HG03064 (cell line): ENCODE data around the gene FAF2.
"Not testable (repeated sequence)": the region's sequence is repeated elsewhere in the genome, so short reads cannot be mapped to it uniquely, and the experiment has no call there.

Experiments
- ATAC-seq: cut with Tn5 transposase; IDR thresholded peaks from one replicate; pipeline ENCODE4 v1.9.1; 2021; ENCODE audit warnings: low read depth; ENCODE audit not compliant: unreplicated experiment

The FAF2 gene

GRCh38 chr5:176415952-176416924 is 31.9 kb upstream of the FAF2 start, which contains the start of gene CLTB:
CLTB (minus strand) TSS chr5:176416539; CDS start chr5:176416363, 176 bp downstream.
- peak; percentile 97 for ATAC-seq

DNA sequence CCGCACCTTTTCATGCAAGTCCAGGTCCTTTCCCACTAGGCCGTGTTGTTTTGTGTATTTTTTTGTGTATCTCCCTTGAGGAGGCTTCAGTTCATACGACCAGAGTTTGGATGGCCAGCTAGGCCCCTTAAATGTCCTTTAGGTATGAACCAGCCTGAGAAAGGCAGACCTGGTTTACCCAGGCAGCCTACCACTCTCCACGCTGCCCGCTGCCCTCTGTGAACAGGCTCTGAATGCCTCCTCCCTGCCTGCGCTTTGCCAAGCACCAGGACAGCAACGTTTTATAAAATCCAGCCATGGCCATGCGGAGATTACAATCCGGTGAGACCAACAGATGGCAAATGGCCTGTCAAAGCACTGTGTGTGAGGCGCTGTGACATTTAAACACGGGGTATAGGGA is 31.2 kb upstream of the FAF2 start:
- ATAC-seq, result no peak

DNA sequence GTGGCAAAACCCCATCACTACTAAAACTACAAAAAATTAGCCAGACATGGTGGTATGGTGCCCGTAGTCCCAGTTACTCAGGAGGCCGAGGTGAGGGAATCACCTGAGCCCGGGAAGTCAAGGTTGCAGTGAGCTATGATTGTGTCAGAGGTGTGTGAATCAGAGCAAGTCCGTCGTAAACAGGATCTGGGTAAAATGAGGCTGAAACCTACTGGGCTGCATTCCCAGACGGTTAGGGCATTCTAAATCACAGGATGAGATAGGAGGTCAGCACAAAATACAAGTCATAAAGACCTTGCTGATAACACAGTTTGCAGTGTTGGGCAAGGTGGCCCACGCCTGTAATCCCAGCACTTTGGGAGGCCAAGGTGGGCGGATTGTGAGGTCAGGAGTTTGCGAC is 29.9 kb upstream of the FAF2 start:
- ATAC-seq, result no peak

DNA sequence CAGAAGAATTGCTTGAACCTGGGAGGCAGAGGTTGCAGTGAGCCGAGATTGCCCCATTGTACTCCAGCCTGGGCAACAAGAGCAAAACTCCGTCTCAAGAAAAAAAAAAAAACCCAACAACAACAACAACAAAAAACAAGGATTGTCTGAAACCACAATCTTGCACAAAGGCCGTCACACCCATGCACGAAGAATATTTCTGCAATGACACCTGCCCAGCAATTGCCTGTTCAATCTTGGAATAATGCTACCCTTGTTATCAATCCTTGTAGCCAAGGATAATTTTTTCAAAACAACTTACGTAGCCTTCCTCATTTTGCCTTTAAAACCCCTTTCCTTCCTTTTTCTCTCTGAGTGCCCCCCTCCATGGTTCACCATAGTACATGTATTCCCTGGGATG is 28.1 kb upstream of the FAF2 start:
- ATAC-seq, result no peak

- ATAC-seq, result no peak
Observed at GRCh38 chr5:176420972-176421544, 27.1 kb upstream of the FAF2 start.

GRCh38 chr5:176424181-176424580 is 24.0 kb upstream of the FAF2 start:
- no peak for ATAC-seq

DNA sequence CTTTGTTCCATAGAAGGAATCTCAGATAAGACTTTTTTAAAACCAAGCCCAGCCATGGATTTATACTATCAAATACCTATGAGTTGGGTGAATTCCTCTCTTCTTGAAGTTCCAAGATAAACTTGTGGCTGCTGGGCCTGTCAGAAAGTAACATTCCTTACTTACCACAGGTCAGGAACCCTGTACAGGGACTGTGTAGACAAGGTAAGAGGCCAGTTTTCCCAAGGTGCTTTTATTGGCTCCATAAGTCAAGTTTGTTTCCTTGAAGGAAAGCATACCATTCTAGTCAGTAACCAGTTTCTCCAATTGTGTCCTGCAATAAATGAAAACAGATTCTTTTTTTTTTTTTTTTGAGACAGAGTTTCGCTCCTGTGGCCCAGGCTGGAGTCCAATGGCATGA is 23.0 kb upstream of the FAF2 start:
- no peak for ATAC-seq

GRCh38 chr5:176425791-176426190 is 22.4 kb upstream of the FAF2 start:
- ATAC-seq, result no peak

- ATAC-seq, result no peak
Observed at GRCh38 chr5:176426876-176427275, 21.3 kb upstream of the FAF2 start.

DNA sequence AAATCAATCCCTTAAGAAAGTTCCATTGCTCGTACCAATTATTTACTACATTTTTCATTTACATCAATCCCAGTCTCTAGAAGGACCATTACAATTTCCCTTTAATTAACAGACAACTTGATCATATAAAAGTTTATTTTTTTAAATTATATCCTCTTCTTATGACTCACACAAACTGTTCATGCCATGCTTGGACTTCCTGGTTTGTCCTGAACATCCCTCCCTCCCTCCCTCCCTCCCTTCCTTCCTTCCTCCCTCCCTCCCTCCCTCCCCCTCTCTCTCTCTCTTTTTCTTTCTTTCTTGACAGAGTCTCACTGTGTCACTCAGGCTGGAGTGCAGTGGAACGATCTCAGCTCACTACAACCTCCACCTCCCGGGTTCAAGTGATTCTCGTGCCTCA is 20.2 kb upstream of the FAF2 start:
- no peak for ATAC-seq

- ATAC-seq, result no peak
Observed at GRCh38 chr5:176429972-176430371, 18.2 kb upstream of the FAF2 start.

GRCh38 chr5:176432707-176433106 is 15.5 kb upstream of the FAF2 start:
- ATAC-seq, result no peak

- ATAC-seq, result no peak
Observed at GRCh38 chr5:176436656-176437055, 11.5 kb upstream of the FAF2 start.

DNA sequence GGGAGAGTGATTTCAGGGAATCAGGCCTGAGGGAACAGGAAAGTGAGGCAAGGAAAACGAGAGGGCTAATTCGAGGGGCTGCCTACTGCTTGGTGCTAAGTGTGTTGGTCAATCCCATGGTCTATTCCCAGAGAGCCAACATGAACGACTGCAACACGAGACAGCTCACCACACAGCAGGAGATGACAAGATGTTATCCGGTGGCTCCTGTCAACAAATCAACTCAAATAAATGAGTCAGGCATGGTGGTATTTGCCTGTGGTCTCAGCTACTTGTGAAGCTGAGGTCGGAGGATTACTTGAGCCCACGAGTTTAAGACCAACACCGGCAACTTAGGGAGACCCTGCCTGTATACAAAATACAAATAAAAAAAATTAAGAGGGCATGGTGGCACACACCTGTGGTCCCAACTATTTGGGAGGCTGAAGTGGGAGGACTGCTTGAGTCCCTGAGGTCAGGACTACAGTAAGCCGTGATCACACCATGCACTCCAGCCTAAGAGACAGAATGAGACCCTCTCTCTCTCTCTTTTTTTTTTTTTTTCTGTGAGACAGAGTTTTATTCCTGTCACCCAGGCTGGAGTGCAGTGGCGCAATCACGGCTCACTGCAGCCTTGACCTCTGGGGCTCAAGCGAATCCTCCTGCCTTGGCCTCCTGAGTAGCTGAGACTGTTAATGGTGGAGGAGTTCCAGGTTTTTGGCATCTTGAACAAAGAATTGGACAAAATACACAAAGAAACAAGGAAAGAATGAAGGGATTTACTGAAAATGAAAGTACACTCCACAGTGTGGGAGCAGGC is 9.0 kb upstream of the FAF2 start:
- no peak for ATAC-seq

DNA sequence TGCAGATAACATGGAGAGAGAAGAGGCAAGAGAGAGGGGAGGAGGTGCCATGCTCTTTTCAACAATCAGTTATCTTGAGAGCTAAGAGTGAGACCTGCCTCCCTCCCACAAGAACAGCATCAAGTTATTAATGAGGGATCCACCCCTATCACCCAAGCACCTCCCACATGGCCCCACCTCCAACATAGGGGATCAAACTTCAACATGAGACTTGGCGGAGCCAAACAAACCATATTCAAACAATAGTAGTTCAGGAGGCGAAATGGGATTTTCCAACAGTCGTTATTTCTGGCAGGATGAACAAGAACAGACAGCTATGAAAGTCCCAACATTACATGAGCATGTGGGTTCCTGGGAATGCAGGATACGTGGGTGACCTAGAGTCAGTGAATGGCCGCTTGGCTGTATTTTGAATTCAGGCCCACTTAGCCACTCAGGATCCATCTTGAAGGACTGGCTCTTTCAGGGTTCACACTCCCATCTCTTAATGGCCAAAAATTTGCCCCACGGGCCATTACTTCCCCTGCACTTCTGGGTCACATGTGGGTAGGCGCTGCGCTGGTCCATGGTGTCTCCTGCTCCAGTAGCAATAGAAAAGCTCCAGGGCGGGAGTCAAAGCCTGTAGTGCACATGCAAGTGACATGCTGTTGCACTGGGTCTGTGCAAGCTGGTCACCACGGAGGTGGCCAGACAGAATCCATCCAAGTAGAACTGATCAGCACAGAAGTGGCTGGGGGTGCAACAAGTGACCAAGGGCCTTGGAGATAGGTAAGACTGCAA is 7.1 kb upstream of the FAF2 start:
- no peak for ATAC-seq

- no peak for ATAC-seq
Observed at GRCh38 chr5:176441921-176442323, 6.3 kb upstream of the FAF2 start.

DNA sequence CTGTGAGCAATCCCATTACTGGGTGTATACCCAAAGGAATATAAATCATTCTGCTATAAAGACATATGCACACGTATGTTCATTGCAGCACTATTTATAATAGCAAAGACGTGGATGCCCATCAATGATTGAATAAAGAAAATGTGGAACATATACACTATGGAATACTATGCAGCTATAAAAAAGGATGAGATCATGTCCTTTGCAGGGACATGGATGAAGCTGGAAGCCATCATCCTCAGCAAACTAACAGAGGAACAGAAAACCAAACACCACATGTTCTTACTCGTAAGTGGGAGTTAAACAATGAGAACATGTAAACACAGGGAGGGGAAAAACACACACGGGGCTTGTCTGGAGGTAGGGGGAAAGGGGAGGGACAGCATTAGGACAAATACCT is 5.3 kb upstream of the FAF2 start:
- not testable (repeated sequence) for ATAC-seq

DNA sequence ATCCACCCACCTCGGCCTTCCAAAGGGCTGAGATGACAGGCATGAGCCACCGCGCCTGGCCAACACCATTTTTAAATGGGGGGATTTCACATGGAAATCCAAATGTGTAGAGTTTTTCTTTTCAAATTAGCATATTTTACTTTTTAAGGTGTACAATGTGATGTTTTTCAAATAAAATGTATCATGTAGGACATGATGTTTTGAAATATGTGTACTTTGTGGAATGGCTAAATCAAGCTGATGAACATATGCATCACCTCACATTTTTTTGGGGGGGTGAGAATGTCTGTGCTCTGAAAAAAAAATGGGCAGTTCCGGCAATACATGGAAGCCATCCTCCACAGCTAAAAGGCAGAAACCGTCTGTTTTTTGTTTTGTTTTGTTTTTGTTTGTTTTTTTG is 3.4 kb upstream of the FAF2 start:
- ATAC-seq, result no peak

DNA sequence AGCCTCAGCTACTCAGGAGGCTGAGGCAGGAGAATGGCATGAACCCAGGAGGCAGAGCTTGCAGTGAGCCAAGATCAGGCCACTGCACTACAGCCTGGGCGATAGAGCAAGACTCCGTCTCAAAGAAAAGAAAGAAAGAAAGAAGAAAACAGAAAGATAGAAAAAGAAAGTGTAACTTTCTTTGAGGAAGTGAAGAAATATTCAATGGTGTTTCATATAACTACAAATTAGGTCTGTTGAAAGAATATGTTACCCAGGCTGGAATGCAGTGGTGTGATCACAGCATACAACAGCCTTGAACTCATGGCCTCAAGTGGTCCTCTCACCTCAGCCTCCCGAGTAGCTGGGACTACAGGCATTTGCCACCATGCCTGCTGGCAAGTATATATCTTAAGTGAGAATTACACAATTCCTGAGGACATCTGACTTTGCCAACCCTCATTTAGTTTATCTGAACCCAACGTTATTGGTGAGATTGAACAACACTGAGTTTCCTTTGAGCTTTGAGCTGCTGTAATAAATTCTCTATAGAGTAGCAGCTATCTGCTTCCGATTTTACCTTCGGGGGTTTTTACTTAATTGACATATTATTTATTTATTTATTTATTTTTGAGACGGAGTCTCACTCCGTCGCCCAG is 2.0 kb upstream of the FAF2 start:
- no peak for ATAC-seq
